A673 (cell line): ENCODE measurements around the gene KCNMB1.

ENCODE experiments used
- EZH2 ChIP-seq: fragments of 200-600 bp; sonication (generic); IDR thresholded peaks from 2 replicates; pipeline ENCODE4 v1.6.1; 2017; ENCODE audit warnings: borderline replicate concordance, low read depth, mild to moderate bottlenecking, mixed read lengths, antibody characterized with exemption, low read length; ENCODE audit not compliant: poor library complexity, severe bottlenecking
- TF ChIP-seq, protein P1 (sequence below): fragments of 300-800, 200-600 bp; sonication (generic); conservative IDR thresholded peaks from 2 replicates; pipeline ENCODE4 v1.5.1; 2017; ENCODE audit warnings: low read depth, mild to moderate bottlenecking, antibody characterized with exemption, low read length, moderate library complexity, mixed read lengths

- TF ChIP-seq, protein P1, sequence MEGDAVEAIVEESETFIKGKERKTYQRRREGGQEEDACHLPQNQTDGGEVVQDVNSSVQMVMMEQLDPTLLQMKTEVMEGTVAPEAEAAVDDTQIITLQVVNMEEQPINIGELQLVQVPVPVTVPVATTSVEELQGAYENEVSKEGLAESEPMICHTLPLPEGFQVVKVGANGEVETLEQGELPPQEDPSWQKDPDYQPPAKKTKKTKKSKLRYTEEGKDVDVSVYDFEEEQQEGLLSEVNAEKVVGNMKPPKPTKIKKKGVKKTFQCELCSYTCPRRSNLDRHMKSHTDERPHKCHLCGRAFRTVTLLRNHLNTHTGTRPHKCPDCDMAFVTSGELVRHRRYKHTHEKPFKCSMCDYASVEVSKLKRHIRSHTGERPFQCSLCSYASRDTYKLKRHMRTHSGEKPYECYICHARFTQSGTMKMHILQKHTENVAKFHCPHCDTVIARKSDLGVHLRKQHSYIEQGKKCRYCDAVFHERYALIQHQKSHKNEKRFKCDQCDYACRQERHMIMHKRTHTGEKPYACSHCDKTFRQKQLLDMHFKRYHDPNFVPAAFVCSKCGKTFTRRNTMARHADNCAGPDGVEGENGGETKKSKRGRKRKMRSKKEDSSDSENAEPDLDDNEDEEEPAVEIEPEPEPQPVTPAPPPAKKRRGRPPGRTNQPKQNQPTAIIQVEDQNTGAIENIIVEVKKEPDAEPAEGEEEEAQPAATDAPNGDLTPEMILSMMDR, result no peak
- no peak for TF ChIP-seq EZH2
Measured at GRCh38 chr5:170425731-170426130, 36.6 kb upstream of the KCNMB1 start.
